ENCODE data around the gene PPP3R1. TPM values are rescaled to one million over a fixed set of nuclear protein-coding genes. Genes with fewer than 3 reads are reported as not detected.

The PPP3R1 gene
- total and polyA plus RNA-seq, 2 donors (not counting 3 experiments of a cell fraction or from before 2014, with no cell fraction given) = 8.4 to 62.2 TPM

GRCh38 chr2:68274022-68274421, 21.7 kb upstream of the PPP3R1 start:
- no peak overlapping the region for H2AFZ ChIP-seq (ENCODE audit: low read depth, low read length)
- CTCF ChIA-PET = interaction anchor here (1.3 to 2.5 kb wide), 2 partner anchors 78 to 152 kb away, joined by 3 to 6 read pairs; no protein-coding TSS in a partner anchor

More at GRCh38 chr2:68274022-68274421, 21.7 kb upstream of the PPP3R1 start:
- no peak overlapping the region for H3K27ac ChIP-seq (ENCODE audit: insufficient read depth, low read depth, low read length)
- H3K4me3 ChIP-seq (replicated peaks in 1 of 3; ENCODE audit: insufficient read depth in 1 of 3, low read depth in 1 of 3, low read length in 3 of 3) = no peak overlapping the region
- DNase-seq (ENCODE audit: low read depth, low spot score) = no peak
- no peaks in the 10 kb centered on the region for H3K79me2 ChIP-seq (ENCODE audit: control insufficient read depth, insufficient read depth, low read length)
- H3K9me1 ChIP-seq (replicated peaks; ENCODE audit: control insufficient read depth, extremely low read depth, insufficient read depth, low read length) = no peaks in the 10 kb centered on the region
- TF ChIP-seq MAX (IDR thresholded peaks at IDR 0.05; ENCODE audit: insufficient read depth, insufficient read length) (no peak), JUN (IDR thresholded peaks at IDR 0.05; ENCODE audit: borderline replicate concordance, insufficient read depth, insufficient read length, low read depth) (no peak), MYC (IDR thresholded peaks at IDR 0.05; ENCODE audit: low read depth, low read length) (no peak), EZH2 (IDR thresholded peaks at IDR 0.05; ENCODE audit: borderline replicate concordance, low read depth, low read length, severe bottlenecking) (no peak), CTCF (IDR thresholded peaks at IDR 0.05; ENCODE audit: extremely low read depth in 1 of 2, insufficient read depth in 1 of 2, low read depth in 1 of 2, low read length in 2 of 2) (no peak), POLR2A (IDR thresholded peaks at IDR 0.05; ENCODE audit: low read depth, low read length) (no peak), GATA2 (IDR thresholded peaks at IDR 0.05; ENCODE audit: insufficient read depth, insufficient read length, low read depth, low read length) (no peak), POLR2AphosphoS5 (IDR thresholded peaks at IDR 0.05; ENCODE audit: insufficient read depth, low read depth, low read length) (no peak), FOS (IDR thresholded peaks at IDR 0.05; ENCODE audit: borderline replicate concordance, insufficient read depth, low read length) (no peak)
- no TSS peak for BruUV-seq (replicated peaks)
- no peaks in the 10 kb centered on the region for H3K27me3 ChIP-seq (ENCODE audit: control insufficient read depth in 2 of 2, insufficient read depth in 2 of 2, low read length in 2 of 2)
- POLR2A ChIA-PET = no interaction called here
- dilution Hi-C loops (cut with MboI; ENCODE audit: extremely low pct_ligation_motif_present, low sequenced_read_pairs) = no loop called here
- H3K9me3 ChIP-seq (replicated peaks; ENCODE audit: control insufficient read depth, insufficient read depth, low read length) = no peaks in the 10 kb centered on the region
- H3K4me1 ChIP-seq (ENCODE audit: control insufficient read depth, extremely low read depth, insufficient read depth, low read length) = no peaks in the 10 kb centered on the region
- no peak overlapping the region for H3K9ac ChIP-seq (replicated peaks; ENCODE audit: extremely low read depth, insufficient read depth, low read length)
- intact Hi-C loops (cut with micrococcal nuclease) = no loop called here
- no peak overlapping the region for H3K4me2 ChIP-seq (ENCODE audit: insufficient read depth, low read length)
- no peaks in the 10 kb centered on the region for H4K20me1 ChIP-seq (replicated peaks; ENCODE audit: control insufficient read depth, extremely low read depth, insufficient read depth, low read length)
- no peaks in the 10 kb centered on the region for H3K36me3 ChIP-seq (ENCODE audit: control insufficient read depth in 2 of 2, extremely low read depth in 1 of 2, insufficient read depth in 2 of 2, low read length in 2 of 2)
- FAIRE-seq = no peak

All from endothelial cell of umbilical vein (primary cell).